ENCODE data around the gene C19orf12.

DNA sequence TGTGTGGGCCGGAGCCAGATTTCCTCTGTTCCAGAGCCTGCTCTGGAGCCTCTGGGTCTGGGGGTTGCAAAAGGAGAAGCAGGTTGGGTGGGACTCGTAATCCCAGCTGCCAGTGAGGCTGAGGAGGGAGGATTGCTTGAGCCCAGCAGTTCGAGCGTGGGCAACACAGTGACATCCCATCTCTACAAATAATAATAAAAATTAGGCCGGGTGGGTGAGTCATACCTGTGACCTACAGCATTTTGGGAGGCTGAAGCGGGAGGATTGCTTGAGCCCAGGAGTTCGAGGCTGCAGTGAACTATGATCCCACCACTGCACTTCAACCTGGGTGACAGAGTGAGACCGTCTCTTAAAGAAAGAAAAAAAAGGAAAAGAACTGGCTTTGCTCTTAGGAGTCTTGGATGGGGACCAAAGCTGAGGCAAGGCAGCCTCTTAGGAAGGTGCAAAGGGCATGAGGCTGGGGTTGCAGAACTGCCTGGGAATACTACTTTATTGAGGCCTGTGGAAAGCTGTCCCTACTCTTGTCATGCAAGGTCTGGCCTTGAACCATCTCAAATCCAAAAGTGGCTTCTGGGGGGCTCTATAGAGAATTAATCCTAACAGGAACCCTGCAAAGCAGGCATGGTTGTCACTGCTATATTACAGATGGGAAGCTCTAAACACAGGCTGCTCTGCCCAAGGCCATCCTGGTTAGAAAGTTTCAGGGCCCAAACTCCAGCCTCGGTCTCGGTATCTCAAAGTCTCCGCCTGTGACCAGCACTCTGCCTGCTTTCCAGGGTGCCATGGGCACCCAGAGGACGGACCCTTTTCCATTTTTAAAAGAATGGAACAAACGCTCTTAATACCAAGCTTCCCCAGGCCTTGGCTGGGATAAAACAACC, 880 bp upstream of the C19orf12 start:
- no peak for TF ChIP-seq POLR2A (IDR thresholded peaks at IDR 0.05; ENCODE audit: low read depth, low read length)
- TF ChIP-seq SPI1 (IDR thresholded peaks at IDR 0.05; ENCODE audit: low read depth, low read length) = no peak
- no peak for TF ChIP-seq POLR2AphosphoS5 (IDR thresholded peaks at IDR 0.05; ENCODE audit: low read depth, low read length)

Measured in GM12891 (cell line).